Measurements from ENCODE around the gene HTRA3. TPM values are rescaled to one million over a fixed set of nuclear protein-coding genes. Genes with fewer than 3 reads are reported as not detected.
A peak's percentile ranks its signal among the peaks of the same experiment; 100 is the strongest.

The HTRA3 gene
- total RNA-seq, 4 donors from 2014 or later, result 4.0 to 18.2 (median 11.4) TPM

DNA sequence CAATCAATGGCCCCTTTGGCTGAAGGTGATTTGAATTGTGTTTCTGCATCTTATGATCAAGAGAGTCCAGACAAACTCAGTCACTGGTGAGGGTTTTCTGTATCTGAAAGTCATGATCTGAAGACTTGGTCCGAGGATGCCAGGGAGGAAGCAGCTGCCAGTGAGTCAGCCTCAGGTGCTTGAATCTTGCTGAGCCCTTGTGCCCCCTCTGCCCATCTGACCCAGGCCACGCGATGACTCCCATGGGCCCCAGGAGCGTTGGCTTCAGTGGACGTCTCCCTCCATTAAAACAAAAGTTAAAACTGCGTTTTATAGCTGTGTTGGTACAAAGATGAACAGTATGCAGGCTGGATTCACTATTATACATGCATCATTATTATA lies 62.0 kb downstream of the HTRA3 start:
- intact Hi-C loops (cut with DNase I; ENCODE audit: low total_unique reads), result no loop called here
- H3K4me3 ChIP-seq (ENCODE audit: low read depth, poor library complexity, severe bottlenecking), result no peak overlapping the region
- peak in 1 of 2 donors; percentile 68 for DNase-seq (ENCODE audit: low spot score in 2 of 2)
- 58 to 82% methylated on average over 6 of the region's 6 CpGs for WGBS, 2 donors
- TF ChIP-seq POLR2A (IDR thresholded peaks at IDR 0.05), result no peak
- no peak for TF ChIP-seq CTCF (IDR thresholded peaks at IDR 0.05)

DNA sequence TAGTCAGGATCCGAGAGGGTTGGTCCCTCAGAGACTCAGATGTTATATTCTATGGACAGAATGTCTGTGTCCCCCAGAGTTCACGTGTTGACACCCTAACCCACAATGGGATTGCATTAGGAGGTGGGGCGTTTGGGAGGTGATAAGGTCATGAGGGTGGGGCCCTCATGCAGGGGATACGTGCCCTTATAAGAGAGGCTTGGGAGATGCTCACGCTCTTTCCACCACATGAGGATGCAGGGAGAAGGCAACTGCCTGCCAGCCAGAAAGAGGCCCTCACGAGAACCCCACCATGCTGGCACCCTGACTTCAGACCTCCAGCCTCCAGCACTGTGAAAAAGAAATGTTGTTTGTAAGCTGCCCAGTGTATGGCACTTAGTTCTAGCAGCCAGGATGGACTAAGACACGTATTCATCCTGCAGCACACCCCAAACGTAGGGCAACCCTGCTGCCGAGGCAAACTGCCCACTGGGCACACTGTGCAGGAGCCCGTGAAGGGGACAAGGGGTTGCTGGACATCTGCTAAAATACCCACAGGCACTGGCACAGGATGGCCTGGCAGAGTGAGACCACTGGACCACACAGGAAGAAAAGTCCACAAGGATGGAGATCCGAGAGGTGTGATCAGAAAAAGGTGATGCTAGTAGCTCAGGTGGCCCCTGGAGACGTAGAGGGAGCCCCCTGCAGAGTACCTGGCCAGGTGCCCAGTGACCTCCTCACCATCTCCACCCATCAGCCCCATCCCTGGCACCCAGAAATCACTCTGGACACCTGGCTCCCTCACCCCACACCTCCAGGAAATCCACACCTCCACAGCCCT lies 62.7 kb downstream of the HTRA3 start:
- no peak overlapping the region for H3K4me3 ChIP-seq (ENCODE audit: low read depth, poor library complexity, severe bottlenecking)
- intact Hi-C loops (cut with DNase I; ENCODE audit: low total_unique reads), result no loop called here
- DNase-seq (ENCODE audit: low spot score in 2 of 2), result peak in 1 of 2 donors; percentile 67
- TF ChIP-seq CTCF (IDR thresholded peaks at IDR 0.05) (no peak), POLR2A (IDR thresholded peaks at IDR 0.05) (no peak)
- 87 to 89% methylated on average over 12 of the region's 12 CpGs for WGBS, 2 donors

GRCh38 chr4:8332891-8333331 lies 63.4 kb downstream of the HTRA3 start:
- no peak overlapping the region for H3K4me3 ChIP-seq (ENCODE audit: low read depth, poor library complexity, severe bottlenecking)
- 49 to 60% methylated on average over 8 of the region's 8 CpGs for WGBS, 2 donors
- DNase-seq (ENCODE audit: low spot score in 2 of 2), result peak in 1 of 2 donors; percentile 72
- intact Hi-C loops (cut with DNase I; ENCODE audit: low total_unique reads), result no loop called here
- TF ChIP-seq POLR2A (IDR thresholded peaks at IDR 0.05) (no peak), CTCF (IDR thresholded peaks at IDR 0.05) (no peak)

GRCh38 chr4:8333726-8334460 lies 64.3 kb downstream of the HTRA3 start:
- H3K4me3 ChIP-seq (ENCODE audit: low read depth, poor library complexity, severe bottlenecking), result no peak overlapping the region
- DNase-seq (ENCODE audit: low spot score in 2 of 2), result peak in 1 of 2 donors; percentile 48
- 83 to 88% methylated on average over 14 of the region's 14 CpGs for WGBS, 2 donors

More at GRCh38 chr4:8333726-8334460, 64.3 kb downstream of the HTRA3 start:
- TF ChIP-seq CTCF (IDR thresholded peaks at IDR 0.05) (no peak), POLR2A (IDR thresholded peaks at IDR 0.05) (no peak)
- intact Hi-C loops (cut with DNase I; ENCODE audit: low total_unique reads), result no loop called here

All from lower leg skin (tissue), 4 donors.